Breast epithelium (tissue), 3 donors: Measurements from ENCODE around the gene PRKACA. TPM values are rescaled to one million over a fixed set of nuclear protein-coding genes. Genes with fewer than 3 reads are reported as not detected.

Experiments used
- total RNA-seq, 3 donors: library from RNA; depleted of rRNA; stranded (reverse); fragments of >200 nt; gene quantifications; one replicate each; pipeline ENCODE4 v1.1.0, GENCODE V29; 2016

PRKACA gene
- total RNA-seq, 3 donors from 2014 or later, result 27.2 to 44.8 (median 35.4) TPM

Other genes with a start within 250 kb of the PRKACA start
- gene NANOS3, start 240.6 kb downstream of the PRKACA start, total RNA-seq, result not detected
- gene BRME1, start 211.6 kb downstream of the PRKACA start, total RNA-seq, result 1 to 10 TPM; 1.3 to 6.3 (median 1.6) TPM
- 10 to 100 TPM; 16.6 to 50.1 (median 43.6) TPM for gene CC2D1A, start 211.6 kb downstream of the PRKACA start, total RNA-seq
- gene PODNL1, start 179.3 kb downstream of the PRKACA start, total RNA-seq, result 1 to 10 TPM in 2 of 3 donors, under 1 TPM in 1; 0.80 to 8.8 (median 2.3) TPM
- gene DCAF15, start 165.3 kb downstream of the PRKACA start, total RNA-seq, result 10 to 100 TPM; 13.4 to 22.7 (median 19.0) TPM
- gene RFX1, start 111.4 kb downstream of the PRKACA start, total RNA-seq, result 1 to 10 TPM; 2.6 to 3.7 (median 3.6) TPM
- gene RLN3, start 89.6 kb downstream of the PRKACA start, total RNA-seq, result not detected
- gene IL27RA, start 86.0 kb downstream of the PRKACA start, total RNA-seq, result 10 to 100 TPM in 1 of 3 donors, 1 to 10 TPM in 2; 5.1 to 11.0 (median 5.2) TPM
- 1 to 10 TPM in 2 of 3 donors, not detected in 1; 2.5 to 3.9 TPM for gene PALM3, start 55.7 kb downstream of the PRKACA start, total RNA-seq
- 1 to 10 TPM; 4.6 to 6.4 (median 5.0) TPM for gene MISP3, start 45.0 kb downstream of the PRKACA start, total RNA-seq
- gene C19orf67, start 32.0 kb downstream of the PRKACA start, total RNA-seq, result not detected
- 10 to 100 TPM; 10.8 to 15.4 (median 14.2) TPM for gene SAMD1, start 27.0 kb downstream of the PRKACA start, total RNA-seq
- gene ASF1B, start 18.8 kb upstream of the PRKACA start, total RNA-seq, result 1 to 10 TPM in 2 of 3 donors, under 1 TPM in 1; 0.66 to 1.6 (median 1.2) TPM
- gene ADGRL1, start 88.4 kb upstream of the PRKACA start, total RNA-seq, result 10 to 100 TPM; 11.2 to 14.7 (median 11.6) TPM